ENCODE measurements around the gene BSX.

BSX gene

GRCh38 chr11:122981388-122982264 lies at the start of gene BSX:
TSS of gene BSX (minus strand) at chr11:122981834. CDS start at chr11:122981671, 163 bp downstream.
- peak; percentile 4 for DNase-seq

GRCh38 chr11:123030517-123030916 lies 48.9 kb upstream of the BSX start:
- DNase-seq = no peak

GRCh38 chr11:123020968-123021367 lies 39.3 kb upstream of the BSX start:
- DNase-seq = peak; percentile 34

DNA sequence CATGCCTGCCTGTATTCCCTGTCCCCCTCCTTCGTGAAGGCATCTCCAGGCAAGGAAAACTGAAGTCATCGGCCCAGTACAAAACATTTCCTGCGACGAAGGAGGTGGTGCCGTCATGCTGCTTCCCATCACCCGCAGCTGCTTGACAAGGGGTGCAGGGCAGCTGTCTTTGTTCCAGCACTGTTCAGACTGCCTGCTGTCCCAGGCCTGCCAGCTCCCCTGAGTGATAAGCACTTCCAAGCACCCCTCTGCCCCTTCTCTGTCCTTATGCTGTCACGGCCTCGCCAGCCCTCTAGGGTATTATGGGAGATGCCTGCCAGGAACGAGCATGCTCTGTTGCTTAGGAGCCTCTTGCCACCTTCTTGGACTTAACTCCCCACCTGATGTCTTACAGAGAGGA lies 37.1 kb upstream of the BSX start:
- DNase-seq = no peak

GRCh38 chr11:123011510-123011909 lies 29.9 kb upstream of the BSX start:
- DNase-seq = no peak

DNA sequence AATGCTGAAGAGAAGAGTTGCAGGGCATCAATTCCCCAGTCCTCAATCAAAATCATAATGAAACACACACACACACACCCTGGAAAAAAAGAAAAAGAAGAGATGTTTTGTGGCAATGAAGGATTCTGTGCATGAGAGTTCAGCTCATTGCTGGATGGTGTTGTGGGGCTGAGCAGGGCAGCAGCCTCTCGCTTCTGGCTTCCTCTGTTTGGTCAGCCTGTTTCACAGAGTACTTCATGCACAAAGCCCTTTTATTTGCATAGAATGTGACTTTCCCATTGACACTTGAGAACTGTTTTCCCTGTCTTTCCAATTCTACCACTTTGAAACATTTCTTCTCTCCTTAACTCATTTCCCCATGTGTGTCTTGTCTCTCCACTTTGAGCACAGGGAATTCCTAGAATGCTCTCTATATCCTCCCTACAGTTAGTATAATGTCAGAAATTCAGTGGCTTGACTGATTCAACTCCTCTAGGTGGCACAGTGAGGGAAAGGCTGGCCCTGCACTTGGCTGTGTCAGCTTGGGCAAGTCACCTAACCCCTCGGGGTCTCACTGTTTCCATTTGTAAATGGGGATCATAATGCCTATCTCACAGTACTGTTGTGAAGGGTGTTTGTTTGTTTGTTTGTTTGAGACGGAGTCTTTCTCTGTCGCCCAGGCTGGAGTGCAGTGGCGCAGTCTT lies 25.4 kb upstream of the BSX start:
- DNase-seq = no peak

DNA sequence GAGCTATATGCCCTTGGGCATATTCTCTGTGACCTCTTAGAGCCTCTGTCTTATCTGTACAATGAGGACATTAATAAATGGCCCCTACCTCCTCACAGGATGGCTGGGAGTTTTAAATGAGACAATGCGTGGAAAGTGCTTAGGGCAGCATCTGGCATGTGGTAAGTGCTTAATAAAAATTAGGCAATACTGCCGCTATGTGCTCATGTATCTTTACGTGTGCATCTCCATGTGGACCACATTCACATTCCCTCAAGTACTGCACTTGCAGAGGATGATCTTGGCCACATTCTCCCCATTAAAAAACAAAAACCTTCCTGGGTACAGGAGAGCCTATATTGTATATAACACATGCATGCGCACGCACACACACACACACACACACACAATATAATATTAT lies 19.1 kb upstream of the BSX start:
- DNase-seq = no peak

GRCh38 chr11:122998727-122999366 lies 17.2 kb upstream of the BSX start:
- no peak for DNase-seq

DNA sequence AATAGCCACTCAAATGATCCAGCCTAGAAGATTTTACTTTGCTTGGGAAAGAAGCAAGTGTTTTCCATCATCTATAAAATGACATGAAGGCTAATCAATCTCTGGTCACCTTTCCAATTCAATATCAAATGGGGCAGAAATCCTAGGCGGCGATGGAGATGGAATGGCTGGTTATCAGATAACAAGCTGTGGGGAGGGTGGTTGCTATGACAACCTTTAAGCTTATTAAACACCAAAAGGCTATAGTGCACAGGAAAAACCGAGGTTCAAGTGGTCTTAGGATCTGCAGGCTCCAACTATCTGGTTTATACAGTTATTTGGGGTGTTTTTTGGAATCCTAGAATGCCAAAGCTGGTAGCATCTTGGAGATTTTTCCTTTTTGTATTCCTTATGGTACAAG lies 13.9 kb upstream of the BSX start:
- no peak for DNase-seq

GRCh38 chr11:122984186-122985011 lies 2.8 kb upstream of the BSX start:
- no peak for DNase-seq

DNA sequence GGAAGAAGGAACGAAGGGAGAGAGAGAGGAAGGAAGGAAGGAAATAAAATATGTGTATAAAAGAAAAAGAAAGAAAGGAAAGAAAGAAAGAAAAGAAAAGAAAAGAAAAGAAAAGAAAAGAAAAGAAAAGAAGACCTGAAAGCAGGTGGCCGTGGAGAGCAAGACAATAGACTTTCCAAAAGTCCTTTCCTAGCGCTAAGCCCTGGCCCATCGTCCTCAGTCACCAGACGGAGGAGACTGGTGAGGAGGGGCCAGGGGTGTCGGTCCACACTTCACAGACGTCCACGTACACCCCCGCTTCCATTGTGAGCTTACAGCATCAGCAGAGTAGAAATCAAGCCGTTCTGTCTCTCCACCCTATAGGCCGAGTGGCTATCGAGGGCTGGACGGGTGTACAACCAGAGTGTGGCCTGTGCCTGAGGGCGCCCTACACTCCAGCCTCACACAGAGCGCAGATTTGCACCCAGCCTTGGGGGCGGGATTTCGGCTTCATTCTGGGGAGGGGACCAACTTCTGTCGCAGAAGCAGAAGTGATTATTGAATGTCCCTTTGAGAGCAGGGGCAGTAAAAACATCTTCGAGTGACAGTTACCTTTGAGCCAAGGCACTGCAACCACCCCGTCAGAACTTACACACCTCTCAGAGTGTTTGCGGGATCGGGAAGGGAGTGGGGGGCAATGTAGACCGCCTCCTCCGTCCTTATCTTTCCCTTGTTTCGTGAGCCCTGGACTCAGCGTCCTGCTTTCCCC lies 2.0 kb upstream of the BSX start:
- no peak for DNase-seq

GRCh38 chr11:122979815-122980595 lies 1.6 kb downstream of the BSX start:
- no peak for DNase-seq

GRCh38 chr11:122979103-122979814 lies 2.4 kb downstream of the BSX start:
- no peak for DNase-seq

GRCh38 chr11:122978299-122978620 lies 3.4 kb downstream of the BSX start:
- no peak for DNase-seq

- DNase-seq = no peak
Measured at GRCh38 chr11:122977470-122978298, 4.0 kb downstream of the BSX start.

DNA sequence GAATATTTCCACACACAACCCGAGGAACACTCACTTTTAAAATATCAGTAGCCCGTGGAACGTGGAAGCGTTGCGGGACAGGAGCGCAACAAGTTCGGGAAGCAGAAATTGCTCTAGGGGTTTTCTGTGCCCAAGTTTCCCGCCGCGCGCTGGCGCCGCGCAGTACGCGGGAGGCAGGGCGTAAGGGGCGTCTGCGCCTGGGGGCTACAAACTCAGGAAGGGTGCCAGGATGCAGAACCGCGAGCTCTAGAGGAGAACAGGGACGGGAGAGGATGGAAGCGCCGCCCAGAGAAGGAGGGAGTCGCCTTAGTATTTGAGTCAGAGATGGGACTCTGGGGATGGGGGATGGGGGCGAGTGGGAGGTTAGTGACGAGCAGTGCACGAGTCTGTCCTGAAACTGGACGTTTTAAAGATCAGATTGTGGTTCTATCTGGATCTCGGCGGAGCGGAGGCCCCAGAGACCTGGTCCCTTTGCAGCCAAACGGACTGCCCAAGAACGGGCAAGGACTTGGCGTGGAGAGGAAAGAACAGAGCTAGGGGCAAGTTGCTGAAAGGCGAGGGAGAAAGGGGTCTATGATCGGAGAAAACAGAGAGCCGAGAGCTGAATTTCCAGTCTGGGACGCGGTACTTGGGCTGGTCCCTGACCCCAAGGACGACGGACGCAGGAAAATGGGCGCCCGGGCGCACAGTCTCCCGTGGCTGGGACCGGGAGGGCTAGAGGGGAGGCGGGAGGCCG lies 4.7 kb downstream of the BSX start:
- no peak for DNase-seq

DNA sequence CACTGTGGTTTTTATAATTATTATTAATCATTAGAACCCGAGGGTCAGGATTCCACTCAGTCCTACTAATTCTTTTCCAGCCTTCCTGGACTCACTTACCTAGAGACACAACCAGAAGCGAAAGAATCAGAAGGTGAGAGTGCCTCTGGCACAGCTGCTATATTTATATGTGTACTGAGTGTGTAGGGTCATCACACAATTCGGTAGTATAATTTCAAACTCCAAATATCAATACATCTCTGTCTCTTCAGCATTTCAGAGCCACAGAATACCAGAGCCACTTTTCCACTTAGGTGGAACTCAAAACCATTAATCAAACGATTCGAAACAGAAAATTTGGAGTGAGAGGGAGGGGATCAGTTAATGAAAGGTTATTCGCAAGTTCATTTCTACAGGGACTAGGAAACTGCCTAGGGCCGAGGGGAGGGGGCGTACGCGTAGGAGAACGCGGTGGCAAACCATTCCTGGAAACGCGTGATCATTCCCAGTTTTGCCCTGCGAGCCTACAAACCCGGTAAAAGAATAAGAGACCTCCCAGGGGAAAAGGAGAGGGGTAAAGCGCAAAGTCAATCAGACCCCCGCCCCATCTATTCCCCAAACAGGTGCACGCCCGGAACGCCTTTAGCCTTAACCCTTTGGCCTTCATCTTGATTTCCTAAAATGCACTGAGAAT lies 5.4 kb downstream of the BSX start:
- no peak for DNase-seq

DNA sequence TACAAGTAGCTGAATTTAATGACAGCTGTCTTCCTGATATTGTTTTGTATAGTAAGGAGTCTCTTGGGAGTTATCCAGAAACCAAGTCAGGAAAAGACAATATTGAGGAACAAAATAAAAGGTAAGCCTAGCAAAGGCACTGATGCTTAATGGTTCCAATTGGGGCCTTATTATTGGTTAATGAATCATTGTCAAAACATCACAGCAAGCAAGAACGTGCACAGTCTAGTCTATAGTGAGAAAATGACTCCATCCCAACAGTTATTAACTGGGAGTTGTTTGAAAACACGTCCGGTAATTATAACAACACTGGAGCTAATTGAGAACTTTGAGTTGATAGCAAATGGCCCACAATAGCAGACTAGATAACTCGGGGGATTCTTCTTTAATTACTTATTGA lies 17.7 kb downstream of the BSX start:
- no peak for DNase-seq

DNA sequence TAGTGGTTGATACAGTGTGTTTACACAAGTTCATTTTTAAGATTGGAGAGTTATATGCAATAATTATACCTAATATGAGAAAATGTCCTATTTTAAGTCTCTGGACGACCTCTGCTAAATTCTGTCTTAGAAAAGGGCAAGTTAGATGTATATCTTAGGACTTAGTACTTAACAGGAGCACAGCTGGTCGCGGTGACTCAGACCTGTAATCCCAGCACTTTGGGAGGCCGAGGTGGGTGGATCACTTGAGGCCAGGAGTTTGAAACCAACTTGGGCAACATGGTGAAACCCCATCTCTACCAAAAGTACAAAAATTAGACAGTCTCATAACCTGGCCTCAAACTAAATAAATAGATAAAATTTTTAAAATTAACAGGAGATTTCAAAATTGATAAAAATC lies 27.2 kb downstream of the BSX start:
- DNase-seq = no peak
